D341Med (cell line): ENCODE data around the gene ANO2.

Experiments used
- DNase-seq: peaks from one replicate; pipeline ENCODE4 v3.0.0; 2012; ENCODE audit warnings: low spot score

Gene ANO2

GRCh38 chr12:5577741-5578140, 367.3 kb downstream of the ANO2 start:
- DNase-seq: no peak

GRCh38 chr12:5577211-5577612, 367.8 kb downstream of the ANO2 start:
- no peak for DNase-seq

- no peak for DNase-seq
Measured at GRCh38 chr12:5575987-5576386, 369.1 kb downstream of the ANO2 start.

GRCh38 chr12:5575232-5575631, 369.8 kb downstream of the ANO2 start:
- DNase-seq: no peak

GRCh38 chr12:5573390-5573789, 371.7 kb downstream of the ANO2 start:
- no peak for DNase-seq

- DNase-seq: no peak
Measured at GRCh38 chr12:5571115-5571514, 373.9 kb downstream of the ANO2 start.

GRCh38 chr12:5570416-5570815, 374.6 kb downstream of the ANO2 start:
- DNase-seq: no peak

GRCh38 chr12:5568325-5568981, 376.6 kb downstream of the ANO2 start:
- DNase-seq: no peak

- no peak for DNase-seq
Measured at GRCh38 chr12:5567016-5567725, 377.9 kb downstream of the ANO2 start.

GRCh38 chr12:5565933-5566599, 379.0 kb downstream of the ANO2 start:
- no peak for DNase-seq

GRCh38 chr12:5562581-5562980, 382.5 kb downstream of the ANO2 start:
- DNase-seq: no peak

- DNase-seq: no peak
Measured at GRCh38 chr12:5561846-5562245, 383.2 kb downstream of the ANO2 start.

GRCh38 chr12:5561057-5561456, 384.0 kb downstream of the ANO2 start:
- no peak for DNase-seq

GRCh38 chr12:5560265-5560664, 384.8 kb downstream of the ANO2 start:
- no peak for DNase-seq

- DNase-seq: no peak
Measured at GRCh38 chr12:5557906-5558305, 387.2 kb downstream of the ANO2 start.

GRCh38 chr12:5556946-5557673, 387.9 kb downstream of the ANO2 start:
- no peak for DNase-seq

GRCh38 chr12:5556033-5556614, 388.9 kb downstream of the ANO2 start:
- peak; percentile 52 for DNase-seq

GRCh38 chr12:5554711-5555110, 390.3 kb downstream of the ANO2 start:
- no peak for DNase-seq

GRCh38 chr12:5549011-5549410, 396.0 kb downstream of the ANO2 start:
- DNase-seq: peak; percentile 14

GRCh38 chr12:5548152-5548943, 396.7 kb downstream of the ANO2 start:
- peak; percentile 8 for DNase-seq

GRCh38 chr12:5546616-5547015, 398.4 kb downstream of the ANO2 start:
- peak; percentile 2 for DNase-seq
